NT2/D1 (cell line): ENCODE data around the gene CDH13.

Experiments used
- YY1 ChIP-seq: IDR thresholded peaks from 2 replicates; pipeline ENCODE4 v1.6.1; 2011; ENCODE audit not compliant: insufficient read length, insufficient read depth
- ZNF274 ChIP-seq: IDR thresholded peaks from 2 replicates; pipeline ENCODE4 v1.6.1; 2011; ENCODE audit warnings: mild to moderate bottlenecking, low read depth, low read length

GRCh38 chr16:83045790-83046189 lies 419.0 kb downstream of the CDH13 start:
- TF ChIP-seq ZNF274 (no peak), YY1 (no peak)
